LNCAP (cell line): Measurements from ENCODE around the gene UBP1.

ENCODE experiments used
- CTCF ChIP-seq: fragments of 450-650 bp; IDR thresholded peaks from 2 replicates; pipeline ENCODE4 v1.5.1; 2017; ENCODE audit warnings: mild to moderate bottlenecking

Gene UBP1

GRCh38 chr3:33440328-33441224 lies at the start of gene UBP1:
Gene UBP1 (minus strand): TSS chr3:33440405. CDS start chr3:33439848, 557 bp downstream.
- no peak for TF ChIP-seq CTCF

- TF ChIP-seq CTCF: no peak
Observed at GRCh38 chr3:33488683-33489082, 48.5 kb upstream of the UBP1 start.

- TF ChIP-seq CTCF: no peak
Observed at GRCh38 chr3:33488246-33488645, 48.0 kb upstream of the UBP1 start.

GRCh38 chr3:33482111-33482521 lies 41.9 kb upstream of the UBP1 start:
- no peak for TF ChIP-seq CTCF

GRCh38 chr3:33474896-33475295 lies 34.7 kb upstream of the UBP1 start:
- no peak for TF ChIP-seq CTCF

- TF ChIP-seq CTCF: no peak
Observed at GRCh38 chr3:33473813-33474212, 33.6 kb upstream of the UBP1 start.

- TF ChIP-seq CTCF: no peak
Observed at GRCh38 chr3:33467786-33468185, 27.6 kb upstream of the UBP1 start.
